ENCODE results near the gene XIRP2.

DNA sequence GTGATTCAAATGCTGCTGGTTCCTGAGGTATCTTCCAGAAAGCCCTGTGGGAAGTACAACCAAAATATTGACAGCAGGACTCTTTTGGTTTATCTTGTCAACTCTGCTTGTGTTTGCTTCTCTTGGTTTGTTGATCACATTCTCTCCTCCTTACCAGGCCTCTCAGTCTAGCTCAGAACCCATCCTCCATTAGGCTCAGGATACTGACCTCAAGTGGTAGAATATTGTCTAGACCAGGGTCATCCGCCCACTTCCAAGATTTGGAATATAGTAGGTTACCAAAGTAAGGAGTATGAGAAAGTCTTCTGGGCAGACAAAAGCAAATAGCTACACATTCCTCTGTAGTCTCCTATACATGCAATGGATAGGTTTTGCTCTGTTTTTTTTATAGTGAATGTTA, 56.6 kb downstream of the XIRP2 start:
- TF ChIP-seq EZH2 (IDR thresholded peaks at IDR 0.05) (no peak), POLR2AphosphoS5 (IDR thresholded peaks at IDR 0.05; ENCODE audit: borderline replicate concordance, low read depth, low read length) (no peak)

Data from SK-N-MC (cell line).